ENCODE data around the gene SIVA1. TPM values are rescaled to one million over a fixed set of nuclear protein-coding genes. Genes with fewer than 3 reads are reported as not detected.

Gene SIVA1
- total RNA-seq, 1 donor from 2014 or later = 298 TPM

GRCh38 chr14:104735830-104736642, 16.9 kb upstream of the SIVA1 start:
- no peak for DNase-seq (ENCODE audit: low read depth)
- no peak for TF ChIP-seq CTCF (conservative IDR thresholded peaks at IDR 0.05; ENCODE audit: low read depth, low read length)
- no peak overlapping the region for H3K4me3 ChIP-seq (ENCODE audit: low read depth, low read length)

DNA sequence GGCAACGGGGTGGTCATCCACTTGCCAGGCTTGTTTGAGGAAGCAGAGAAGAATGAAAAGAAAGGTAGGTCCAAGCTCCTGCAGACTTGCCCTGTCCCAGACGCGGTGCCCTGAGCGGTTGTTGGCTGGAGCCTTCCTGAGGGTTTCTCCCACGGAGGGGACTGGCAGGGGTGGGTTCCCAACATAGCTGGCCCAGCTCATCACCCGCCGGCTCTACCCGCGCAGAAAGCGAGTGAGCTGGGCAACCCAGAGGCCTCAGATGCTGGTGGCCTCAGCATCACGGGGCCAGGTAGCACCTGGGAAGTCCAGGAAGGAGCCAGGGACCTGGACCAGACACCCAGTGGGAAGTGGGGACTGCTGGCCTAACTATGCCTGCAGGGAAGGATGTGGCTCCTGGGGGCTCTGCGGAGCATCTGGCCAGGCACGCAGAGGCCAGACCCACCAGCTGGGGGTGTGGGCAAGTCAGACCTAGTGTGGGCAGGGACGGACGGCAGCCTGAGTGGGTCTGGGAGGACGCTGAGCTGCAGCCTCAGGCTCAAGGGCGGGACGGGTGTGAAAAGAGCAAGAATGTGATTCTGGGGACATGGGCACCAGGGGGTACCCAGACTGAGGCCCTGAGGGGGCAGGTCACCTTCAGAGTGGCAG, 14.4 kb upstream of the SIVA1 start:
- no peak overlapping the region for H3K4me3 ChIP-seq (ENCODE audit: low read depth, low read length)
- TF ChIP-seq CTCF (conservative IDR thresholded peaks at IDR 0.05; ENCODE audit: low read depth, low read length) = no peak
- DNase-seq (ENCODE audit: low read depth) = no peak

DNA sequence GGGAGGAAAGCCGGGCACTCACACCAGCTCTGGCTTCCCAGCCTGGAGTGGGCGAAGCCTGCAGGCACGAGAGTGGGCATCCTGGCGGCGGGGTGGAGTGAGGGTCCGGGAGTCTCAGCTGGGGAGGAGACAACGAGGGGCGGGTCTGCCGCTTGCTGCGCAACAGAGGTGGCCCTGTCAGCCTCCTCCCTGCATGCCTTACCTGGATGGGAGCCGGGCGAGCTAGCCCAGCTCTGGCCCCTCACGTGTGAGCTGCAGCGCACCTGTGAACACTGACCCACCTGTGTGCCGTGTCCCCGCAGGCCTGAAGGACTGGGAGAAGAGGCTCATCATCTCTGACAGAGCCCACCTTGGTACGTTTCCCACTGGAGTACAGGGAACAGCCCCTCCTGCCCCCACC, 13.9 kb upstream of the SIVA1 start:
- no peak for DNase-seq (ENCODE audit: low read depth)
- no peak overlapping the region for H3K4me3 ChIP-seq (ENCODE audit: low read depth, low read length)
- TF ChIP-seq CTCF (conservative IDR thresholded peaks at IDR 0.05; ENCODE audit: low read depth, low read length) = no peak

- H3K4me3 ChIP-seq (ENCODE audit: low read depth, low read length) = no peak overlapping the region
- DNase-seq (ENCODE audit: low read depth) = no peak
- no peak for TF ChIP-seq CTCF (conservative IDR thresholded peaks at IDR 0.05; ENCODE audit: low read depth, low read length)
Measured at GRCh38 chr14:104739546-104740516, 13.1 kb upstream of the SIVA1 start.

GRCh38 chr14:104741108-104741802, 11.7 kb upstream of the SIVA1 start:
- no peak overlapping the region for H3K4me3 ChIP-seq (ENCODE audit: low read depth, low read length)
- no peak for TF ChIP-seq CTCF (conservative IDR thresholded peaks at IDR 0.05; ENCODE audit: low read depth, low read length)

DNA sequence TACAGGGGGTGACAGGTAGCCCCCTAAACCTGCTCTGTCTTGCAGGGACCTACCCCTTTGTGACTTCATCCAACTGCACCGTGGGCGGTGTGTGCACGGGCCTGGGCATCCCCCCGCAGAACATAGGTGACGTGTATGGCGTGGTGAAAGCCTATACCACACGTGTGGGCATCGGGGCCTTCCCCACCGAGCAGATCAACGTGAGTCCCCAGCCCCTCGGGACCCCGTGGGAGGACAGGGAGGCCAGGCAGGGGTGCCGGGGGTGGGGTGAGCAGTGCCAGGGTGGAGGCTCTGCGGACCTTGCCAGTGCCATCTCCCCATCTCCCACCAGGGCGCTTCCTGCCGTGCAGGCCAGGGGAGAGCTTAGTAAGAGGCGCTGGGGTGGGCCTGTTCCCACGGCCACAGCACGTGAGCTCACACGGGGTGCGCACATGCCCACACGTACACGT, 11.1 kb upstream of the SIVA1 start:
- TF ChIP-seq CTCF (conservative IDR thresholded peaks at IDR 0.05; ENCODE audit: low read depth, low read length) = no peak
- no peak for DNase-seq (ENCODE audit: low read depth)

More at GRCh38 chr14:104741108-104741802, 11.7 kb upstream of the SIVA1 start:
- no peak for DNase-seq (ENCODE audit: low read depth)

More for the DNA sequence above, 11.1 kb upstream of the SIVA1 start:
- H3K4me3 ChIP-seq (ENCODE audit: low read depth, low read length) = no peak overlapping the region
